ENCODE measurements around the gene OR52L1.

Gene OR52L1

GRCh38 chr11:5938603-5938965 lies 48.2 kb downstream of the OR52L1 start:
- DNase-seq = no peak

DNA sequence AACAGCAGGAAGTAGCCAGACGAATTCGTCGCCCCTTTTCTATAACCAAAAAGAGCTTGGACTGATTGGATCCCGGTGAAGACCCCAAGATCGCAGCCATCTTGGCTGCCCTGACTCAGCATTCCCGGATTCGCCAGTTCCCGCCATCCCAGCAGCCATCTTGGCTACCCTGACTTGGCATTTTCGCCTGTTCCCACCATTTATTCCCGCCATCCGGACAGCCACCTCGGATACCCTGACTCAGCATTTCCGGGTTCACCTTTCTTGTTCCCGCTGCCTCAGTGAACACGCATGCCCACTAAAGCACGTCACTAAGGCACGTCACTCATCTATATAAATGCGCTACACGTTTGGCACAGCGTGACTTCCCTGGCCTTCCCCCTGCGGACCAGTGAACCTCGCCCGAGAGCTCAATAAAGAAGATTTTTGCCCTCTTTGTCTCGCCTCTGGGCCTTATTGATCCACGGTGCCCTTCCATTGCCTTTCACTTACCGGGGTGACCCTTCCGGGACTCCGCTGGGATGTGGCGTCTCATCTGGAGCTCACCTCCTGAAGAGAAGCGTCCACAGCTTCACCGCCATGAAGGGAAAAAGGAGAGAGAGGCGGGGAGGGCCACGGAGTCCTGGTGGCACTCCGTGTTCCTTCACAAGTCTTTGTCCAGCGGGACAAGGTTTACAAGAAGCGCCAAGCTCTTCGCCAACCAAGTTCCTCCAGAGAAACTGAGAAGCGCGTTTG lies 48.8 kb downstream of the OR52L1 start:
- DNase-seq = no peak

Data from islet precursor cell (in vitro differentiated cells).